Retinal pigment epithelial cell (primary cell): ENCODE measurements around the gene WIPF3.
A peak's percentile ranks its signal among the peaks of the same experiment; 100 is the strongest.

Source experiments
- DNase-seq: peaks from one replicate; pipeline ENCODE4 v3.0.0-alpha.2; 2010; ENCODE audit warnings: low read depth
- H3K4me3 ChIP-seq: 2 replicates; pipeline ENCODE4 v1.5.1; 2011; ENCODE audit warnings: mild to moderate bottlenecking, low read length, control low read depth, moderate library complexity
- TF ChIP-seq, protein P1 (sequence below): conservative IDR thresholded peaks from 2 replicates; pipeline ENCODE4 v1.5.1; 2011; ENCODE audit warnings: low read depth, low read length, control low read depth, inconsistent platforms

Gene WIPF3

GRCh38 chr7:29919790-29920189 lies 113.5 kb downstream of the WIPF3 start:
- TF ChIP-seq, protein P1, sequence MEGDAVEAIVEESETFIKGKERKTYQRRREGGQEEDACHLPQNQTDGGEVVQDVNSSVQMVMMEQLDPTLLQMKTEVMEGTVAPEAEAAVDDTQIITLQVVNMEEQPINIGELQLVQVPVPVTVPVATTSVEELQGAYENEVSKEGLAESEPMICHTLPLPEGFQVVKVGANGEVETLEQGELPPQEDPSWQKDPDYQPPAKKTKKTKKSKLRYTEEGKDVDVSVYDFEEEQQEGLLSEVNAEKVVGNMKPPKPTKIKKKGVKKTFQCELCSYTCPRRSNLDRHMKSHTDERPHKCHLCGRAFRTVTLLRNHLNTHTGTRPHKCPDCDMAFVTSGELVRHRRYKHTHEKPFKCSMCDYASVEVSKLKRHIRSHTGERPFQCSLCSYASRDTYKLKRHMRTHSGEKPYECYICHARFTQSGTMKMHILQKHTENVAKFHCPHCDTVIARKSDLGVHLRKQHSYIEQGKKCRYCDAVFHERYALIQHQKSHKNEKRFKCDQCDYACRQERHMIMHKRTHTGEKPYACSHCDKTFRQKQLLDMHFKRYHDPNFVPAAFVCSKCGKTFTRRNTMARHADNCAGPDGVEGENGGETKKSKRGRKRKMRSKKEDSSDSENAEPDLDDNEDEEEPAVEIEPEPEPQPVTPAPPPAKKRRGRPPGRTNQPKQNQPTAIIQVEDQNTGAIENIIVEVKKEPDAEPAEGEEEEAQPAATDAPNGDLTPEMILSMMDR = no peak
- DNase-seq = no peak
- H3K4me3 ChIP-seq = no peak overlapping the region

- TF ChIP-seq, protein P1 = no peak
- DNase-seq = no peak
- no peak overlapping the region for H3K4me3 ChIP-seq
Measured at GRCh38 chr7:29920491-29920890, 114.2 kb downstream of the WIPF3 start.

- TF ChIP-seq, protein P1 = peak; percentile 96
- H3K4me3 ChIP-seq = no peak overlapping the region
- peak; percentile 15 for DNase-seq
Measured at GRCh38 chr7:29921404-29922010, 115.2 kb downstream of the WIPF3 start.

- no peak overlapping the region for H3K4me3 ChIP-seq
- DNase-seq = no peak
- TF ChIP-seq, protein P1 = no peak
Measured at GRCh38 chr7:29922921-29923700, 116.8 kb downstream of the WIPF3 start.

DNA sequence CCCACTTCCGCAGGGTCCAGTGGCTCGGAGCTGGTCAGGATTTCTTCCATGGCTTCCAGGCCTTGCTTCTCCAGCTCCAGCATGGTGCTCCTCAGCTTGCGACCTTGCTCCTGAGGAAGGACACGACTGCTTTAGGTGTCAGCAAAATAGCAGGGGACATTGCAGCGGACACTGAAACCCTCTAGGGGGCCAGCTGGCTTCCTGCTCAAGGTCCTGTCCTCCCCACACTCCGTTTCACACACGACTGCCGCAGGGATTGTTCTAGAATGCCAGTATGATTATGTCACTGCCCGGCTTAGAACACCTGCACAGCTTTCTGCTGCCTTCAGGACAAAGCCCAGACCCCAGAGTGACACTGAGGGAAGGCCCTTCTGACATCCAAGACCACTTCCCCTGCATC lies 117.7 kb downstream of the WIPF3 start:
- TF ChIP-seq, protein P1 = no peak

GRCh38 chr7:29924684-29925083 lies 118.4 kb downstream of the WIPF3 start:
- TF ChIP-seq, protein P1 = no peak
- no peak for DNase-seq
- H3K4me3 ChIP-seq = no peak overlapping the region

More for the DNA sequence above, 117.7 kb downstream of the WIPF3 start:
- H3K4me3 ChIP-seq = no peak overlapping the region
- DNase-seq = no peak

- no peak for DNase-seq
- H3K4me3 ChIP-seq = no peak overlapping the region
- TF ChIP-seq, protein P1 = no peak
Measured at GRCh38 chr7:29926216-29926615, 119.9 kb downstream of the WIPF3 start.
